ENCODE results near the gene PAOX.
"Not testable (repeated sequence)": the region's sequence is repeated elsewhere in the genome, so short reads cannot be mapped to it uniquely, and the experiment has no call there.

PAOX gene

DNA sequence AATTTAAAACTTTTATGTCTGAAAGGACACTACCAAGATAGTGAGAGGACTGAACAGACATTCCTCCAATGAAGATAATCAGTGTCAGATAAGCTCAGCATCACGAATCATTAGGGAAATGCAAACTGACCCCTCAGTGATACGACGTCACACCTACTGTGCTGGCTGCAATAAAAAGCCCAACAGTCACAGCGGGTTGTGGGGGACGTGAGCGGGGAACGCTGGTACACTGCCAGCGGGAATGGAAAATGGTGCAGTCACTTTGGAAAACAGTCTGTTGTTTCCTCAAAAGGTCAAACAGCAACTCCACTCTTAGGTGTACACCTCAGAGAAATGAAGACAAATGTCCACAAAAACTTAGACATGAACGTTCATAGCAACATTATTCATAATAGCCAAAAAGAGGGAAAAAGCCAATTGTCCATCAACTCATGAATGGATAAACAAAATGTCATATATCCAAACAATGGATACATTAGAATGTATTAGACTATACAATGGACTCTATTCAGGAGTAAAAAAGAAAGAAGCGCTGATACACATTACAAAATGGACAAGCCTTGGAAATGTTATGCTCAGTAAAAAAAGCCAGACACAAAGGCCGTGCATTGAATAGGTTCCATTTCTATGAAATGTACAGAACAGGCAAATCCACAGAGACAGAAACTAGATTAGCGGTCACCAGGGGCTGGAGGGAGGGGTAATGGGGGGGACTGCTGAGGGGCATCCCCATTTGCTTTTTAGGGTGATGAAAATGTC is 3.5 kb upstream of the PAOX start:
- no peak overlapping the region for H2AFZ ChIP-seq (ENCODE audit: insufficient read depth, low read length, poor library complexity)
- H4K91ac ChIP-seq (ENCODE audit: low read depth, low read length), result no peak overlapping the region
- H3K27ac ChIP-seq (ENCODE audit: low read depth, low read length), result no peak overlapping the region
- peaks cover 4% of the 10 kb centered on the region for H3K79me2 ChIP-seq (ENCODE audit: control insufficient read depth, insufficient read depth, low read length, poor library complexity)
- peaks cover 2% of the 10 kb centered on the region for H3K79me1 ChIP-seq (ENCODE audit: low read length)
- no peak overlapping the region for H2BK5ac ChIP-seq (ENCODE audit: low read depth, low read length, poor library complexity)
- WGBS (ENCODE audit: extremely low coverage, insufficient coverage, insufficient read length), result no CpG with 5 or more reads among the region's 12 CpGs
- H3K36me3 ChIP-seq (ENCODE audit: control insufficient read depth in 1 of 2, insufficient read depth in 2 of 2, low read length in 2 of 2), result peaks cover 3 to 8% of the 10 kb centered on the region in 2 experiments
- DNase-seq, result no peak
- H3K4me2 ChIP-seq (ENCODE audit: low read length), result no peak overlapping the region
- H3K14ac ChIP-seq (ENCODE audit: low read length), result no peak overlapping the region
- no peak overlapping the region for H4K8ac ChIP-seq (ENCODE audit: low read depth, low read length)
- no peak overlapping the region for H3K18ac ChIP-seq (ENCODE audit: low read length)
- no peak overlapping the region for H2AK5ac ChIP-seq (ENCODE audit: low read length)
- no peak overlapping the region for H3K4ac ChIP-seq (ENCODE audit: low read depth, low read length)
- no peak overlapping the region for H3K23ac ChIP-seq (ENCODE audit: low read length)
- H3K4me1 ChIP-seq (ENCODE audit: control insufficient read depth in 1 of 2, insufficient read depth in 2 of 2, low read length in 2 of 2), result peaks cover 9 to 11% of the 10 kb centered on the region in 2 experiments
- no peak overlapping the region for H3K4me3 ChIP-seq (ENCODE audit: low read depth, low read length)
- H3K9me3 ChIP-seq (ENCODE audit: insufficient read depth, low read depth, low read length), result peaks cover 6% of the 10 kb centered on the region
- no peak overlapping the region for H4K12ac ChIP-seq (ENCODE audit: low read depth, low read length)
- peaks cover 8% of the 10 kb centered on the region for H3K27me3 ChIP-seq (ENCODE audit: insufficient read depth, low read length)
- H2BK120ac ChIP-seq (ENCODE audit: insufficient read depth, low read length, poor library complexity), result no peak overlapping the region
- no peak overlapping the region for H3K9ac ChIP-seq (ENCODE audit: low read length)
- H2BK12ac ChIP-seq (ENCODE audit: low read length), result no peak overlapping the region

DNA sequence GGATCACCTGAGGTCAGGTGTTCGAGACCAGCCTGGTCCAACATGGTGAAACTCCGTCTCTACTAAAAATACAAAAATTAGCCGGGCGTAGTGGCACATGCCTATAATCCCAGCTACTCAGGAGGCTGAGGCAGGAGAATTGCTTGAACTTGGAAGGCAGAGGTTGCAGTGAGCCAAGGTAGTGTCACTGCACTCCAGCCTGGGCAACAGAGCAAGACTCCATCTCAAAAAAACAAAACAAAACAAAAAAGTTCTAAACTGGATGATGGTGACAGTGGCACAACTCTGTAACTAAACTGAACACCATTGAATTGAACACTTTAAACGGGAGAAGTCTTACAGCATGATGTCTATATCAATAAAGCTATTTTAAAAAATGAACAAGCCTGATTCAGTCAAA is 2.9 kb upstream of the PAOX start:
- H4K91ac ChIP-seq (ENCODE audit: low read depth, low read length); DNase-seq; H4K12ac ChIP-seq (ENCODE audit: low read depth, low read length); H3K27ac ChIP-seq (ENCODE audit: low read depth, low read length); H3K18ac ChIP-seq (ENCODE audit: low read length); H3K14ac ChIP-seq (ENCODE audit: low read length); H2BK5ac ChIP-seq (ENCODE audit: low read depth, low read length, poor library complexity); H3K9ac ChIP-seq (ENCODE audit: low read length); H3K79me1 ChIP-seq (ENCODE audit: low read length); H3K23ac ChIP-seq (ENCODE audit: low read length); H2BK120ac ChIP-seq (ENCODE audit: insufficient read depth, low read length, poor library complexity); H2AK5ac ChIP-seq (ENCODE audit: low read length); H3K79me2 ChIP-seq (ENCODE audit: control insufficient read depth, insufficient read depth, low read length, poor library complexity); H2AFZ ChIP-seq (ENCODE audit: insufficient read depth, low read length, poor library complexity); H3K4me2 ChIP-seq (ENCODE audit: low read length); H3K27me3 ChIP-seq (ENCODE audit: insufficient read depth, low read length); H3K4ac ChIP-seq (ENCODE audit: low read depth, low read length); H3K36me3 ChIP-seq (ENCODE audit: control insufficient read depth in 1 of 2, insufficient read depth in 2 of 2, low read length in 2 of 2); H2BK12ac ChIP-seq (ENCODE audit: low read length); H3K4me3 ChIP-seq (ENCODE audit: low read depth, low read length); H4K8ac ChIP-seq (ENCODE audit: low read depth, low read length); H3K9me3 ChIP-seq (ENCODE audit: insufficient read depth, low read depth, low read length): not testable (repeated sequence)
- H3K4me1 ChIP-seq (ENCODE audit: control insufficient read depth in 1 of 2, insufficient read depth in 2 of 2, low read length in 2 of 2), result peaks cover 9 to 11% of the 10 kb centered on the region in 2 experiments
- WGBS (ENCODE audit: extremely low coverage, insufficient coverage, insufficient read length), result no CpG with 5 or more reads among the region's 5 CpGs

DNA sequence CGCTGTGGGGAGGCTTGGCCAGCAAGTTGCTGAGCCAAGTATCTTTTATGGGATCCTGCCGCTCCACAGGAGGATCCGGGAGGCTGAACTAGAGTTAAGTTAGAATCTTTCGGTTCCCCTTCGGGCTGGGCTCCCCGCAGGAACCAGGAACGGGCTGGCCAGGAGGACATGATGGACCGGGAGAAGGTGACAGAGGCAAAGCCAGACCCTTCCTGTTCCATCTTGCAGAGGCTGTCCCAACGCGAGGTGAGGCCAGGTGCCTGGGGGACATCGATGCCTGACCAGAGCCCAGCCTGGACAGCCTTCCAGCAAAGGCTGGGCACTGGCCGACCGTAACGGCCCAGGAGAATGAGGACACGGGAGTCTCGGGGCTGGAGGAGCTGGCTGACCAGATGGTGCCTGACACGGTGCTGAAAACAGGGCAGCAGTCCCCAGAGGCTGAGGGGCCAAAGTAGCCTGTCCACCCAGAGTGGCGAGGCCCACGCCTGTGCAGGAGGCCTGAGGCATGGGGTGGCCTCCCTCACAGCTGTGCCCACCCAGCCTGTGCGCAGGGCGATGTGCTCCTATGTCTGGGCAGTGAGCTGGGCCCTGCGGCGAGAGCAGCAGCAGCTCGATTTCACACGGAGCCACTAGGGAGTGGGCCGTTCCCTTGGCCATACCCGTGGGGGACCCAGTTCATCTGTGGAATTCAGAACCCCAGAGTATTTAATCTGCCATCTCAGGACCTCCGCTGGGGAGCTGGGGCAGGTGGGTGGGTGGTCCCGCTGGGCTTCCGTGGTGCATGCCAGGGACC is 1.8 kb upstream of the PAOX start:
- no peak for DNase-seq
- no CpG with 5 or more reads among the region's 30 CpGs for WGBS (ENCODE audit: extremely low coverage, insufficient coverage, insufficient read length)
- H2AK5ac ChIP-seq (ENCODE audit: low read length), result no peak overlapping the region

DNA sequence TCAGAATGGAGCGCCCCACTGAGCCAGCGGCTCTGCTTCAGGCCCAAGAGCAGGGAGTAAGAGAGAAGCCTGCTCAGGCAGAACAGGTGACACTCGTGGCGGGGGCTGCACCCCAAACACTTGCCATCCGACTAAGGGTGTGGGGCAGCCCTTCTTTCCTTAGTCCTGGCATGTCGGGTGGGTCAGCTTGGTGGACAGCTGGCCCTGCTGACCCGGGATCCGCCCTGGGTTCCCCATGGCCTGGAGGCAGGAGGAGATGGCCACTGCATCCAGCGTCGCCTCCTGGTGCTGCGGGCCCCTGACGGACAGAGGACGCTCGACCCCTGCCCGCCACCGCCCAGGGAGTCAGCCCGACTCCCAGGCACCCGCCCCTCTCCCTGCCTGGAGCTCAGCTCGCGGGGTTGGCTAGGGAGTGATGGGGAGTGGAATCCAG is 1.2 kb upstream of the PAOX start:
- Histone ChIP-seq H2BK5ac (ENCODE audit: low read depth, low read length, poor library complexity) (no peak overlapping the region), H3K23ac (ENCODE audit: low read length) (no peak overlapping the region), H2BK12ac (ENCODE audit: low read length) (no peak overlapping the region), H3K79me1 (ENCODE audit: low read length) (peaks cover 2% of the 10 kb centered on the region), H3K9ac (ENCODE audit: low read length) (no peak overlapping the region), H3K27ac (ENCODE audit: low read depth, low read length) (no peak overlapping the region), H3K14ac (ENCODE audit: low read length) (no peak overlapping the region), H3K4me3 (ENCODE audit: low read depth, low read length) (peak overlapping the region; percentile 81), H4K8ac (ENCODE audit: low read depth, low read length) (peak overlapping the region; percentile 1), H3K9me3 (ENCODE audit: insufficient read depth, low read depth, low read length) (peaks cover 6% of the 10 kb centered on the region), H3K36me3 (ENCODE audit: control insufficient read depth in 1 of 2, insufficient read depth in 2 of 2, low read length in 2 of 2) (no peaks in the 10 kb centered on the region), H3K79me2 (ENCODE audit: control insufficient read depth, insufficient read depth, low read length, poor library complexity) (peaks cover 4% of the 10 kb centered on the region), H2AFZ (ENCODE audit: insufficient read depth, low read length, poor library complexity) (peak overlapping the region; percentile 19), H3K4me2 (ENCODE audit: low read length) (peak overlapping the region; percentile 94), H3K18ac (ENCODE audit: low read length) (no peak overlapping the region), H2BK120ac (ENCODE audit: insufficient read depth, low read length, poor library complexity) (no peak overlapping the region), H4K91ac (ENCODE audit: low read depth, low read length) (no peak overlapping the region), H3K27me3 (ENCODE audit: insufficient read depth, low read length) (peaks cover 8% of the 10 kb centered on the region), H3K4me1 (ENCODE audit: control insufficient read depth in 1 of 2, insufficient read depth in 2 of 2, low read length in 2 of 2) (peaks cover 3 to 4% of the 10 kb centered on the region in 2 experiments), H4K12ac (ENCODE audit: low read depth, low read length) (no peak overlapping the region), H3K4ac (ENCODE audit: low read depth, low read length) (no peak overlapping the region), H2AK5ac (ENCODE audit: low read length) (no peak overlapping the region)
- WGBS (ENCODE audit: extremely low coverage, insufficient coverage, insufficient read length), result no CpG with 5 or more reads among the region's 20 CpGs
- DNase-seq, result no peak

More for the DNA sequence above, 1.8 kb upstream of the PAOX start:
- Histone ChIP-seq H2BK5ac (ENCODE audit: low read depth, low read length, poor library complexity) (no peak overlapping the region), H3K14ac (ENCODE audit: low read length) (no peak overlapping the region), H4K8ac (ENCODE audit: low read depth, low read length) (no peak overlapping the region), H3K4me2 (ENCODE audit: low read length) (no peak overlapping the region), H2AFZ (ENCODE audit: insufficient read depth, low read length, poor library complexity) (no peak overlapping the region), H4K12ac (ENCODE audit: low read depth, low read length) (no peak overlapping the region), H3K4me3 (ENCODE audit: low read depth, low read length) (no peak overlapping the region), H4K91ac (ENCODE audit: low read depth, low read length) (no peak overlapping the region), H3K18ac (ENCODE audit: low read length) (no peak overlapping the region), H2BK120ac (ENCODE audit: insufficient read depth, low read length, poor library complexity) (no peak overlapping the region), H3K79me2 (ENCODE audit: control insufficient read depth, insufficient read depth, low read length, poor library complexity) (peaks cover 4% of the 10 kb centered on the region), H3K27ac (ENCODE audit: low read depth, low read length) (no peak overlapping the region), H2BK12ac (ENCODE audit: low read length) (no peak overlapping the region), H3K9ac (ENCODE audit: low read length) (no peak overlapping the region), H3K23ac (ENCODE audit: low read length) (no peak overlapping the region), H3K79me1 (ENCODE audit: low read length) (peaks cover 2% of the 10 kb centered on the region), H3K9me3 (ENCODE audit: insufficient read depth, low read depth, low read length) (peaks cover 6% of the 10 kb centered on the region), H3K36me3 (ENCODE audit: control insufficient read depth in 1 of 2, insufficient read depth in 2 of 2, low read length in 2 of 2) (no peaks in the 10 kb centered on the region), H3K27me3 (ENCODE audit: insufficient read depth, low read length) (peaks cover 8% of the 10 kb centered on the region), H3K4me1 (ENCODE audit: control insufficient read depth in 1 of 2, insufficient read depth in 2 of 2, low read length in 2 of 2) (peaks cover 7 to 8% of the 10 kb centered on the region in 2 experiments), H3K4ac (ENCODE audit: low read depth, low read length) (no peak overlapping the region)

Data from trophoblast cell (in vitro differentiated cells and primary cell).